HepG2 (cell line): ENCODE data around the gene PTPRO. TPM values are rescaled to one million over a fixed set of nuclear protein-coding genes. Genes with fewer than 3 reads are reported as not detected.
A peak's percentile ranks its signal among the peaks of the same experiment; 100 is the strongest.

Experiments used
- EP300 ChIP-seq, 3 experiments: sonication (generic) in 1 of 3; formaldehyde crosslinking in 1 of 3; IDR thresholded peaks; 2 replicates each; pipeline versions ENCODE4 v1.5.1 to v1.6.1; 2011 to 2020; ENCODE audit warnings: low read depth in 2 of 3, low read length in 2 of 3, borderline replicate concordance in 1 of 3, improper control_type of control experiment in 1 of 3, mild to moderate bottlenecking in 1 of 3, missing genetic modification reagents in 1 of 3, moderate library complexity in 1 of 3
- ERF ChIP-seq: IDR thresholded peaks from 2 replicates; pipeline ENCODE4 v1.6.1; 2018; ENCODE audit warnings: missing biosample characterization, missing genetic modification reagents
- FOXJ3 ChIP-seq: sonication (generic); formaldehyde crosslinking; IDR thresholded peaks from 2 replicates; pipeline ENCODE4 v1.4.0; 2020; ENCODE audit warnings: missing genetic modification reagents, mild to moderate bottlenecking, borderline replicate concordance
- KDM5A ChIP-seq: fragments of 200-600 bp; sonication (generic); IDR thresholded peaks from 2 replicates; pipeline ENCODE4 v1.7.0; 2018; ENCODE audit warnings: antibody characterized with exemption, mild to moderate bottlenecking, low read length, borderline replicate concordance
- KDM6A ChIP-seq: IDR thresholded peaks from 2 replicates; pipeline ENCODE4 v1.6.1; 2016; ENCODE audit warnings: low read depth
- SOX5 ChIP-seq: IDR thresholded peaks from 2 replicates; pipeline ENCODE4 v1.6.1; 2016; ENCODE audit warnings: borderline replicate concordance
- ZBTB7B ChIP-seq: sonication (generic); formaldehyde crosslinking; IDR thresholded peaks from 2 replicates; pipeline ENCODE4 v1.4.0; 2020; ENCODE audit warnings: missing genetic modification reagents
- ZNF264 ChIP-seq: sonication (generic); formaldehyde crosslinking; IDR thresholded peaks from 2 replicates; pipeline ENCODE4 v1.4.0; 2020; ENCODE audit warnings: missing genetic modification reagents
- ZNF543 ChIP-seq: sonication (generic); formaldehyde crosslinking; IDR thresholded peaks from 2 replicates; pipeline ENCODE4 v1.4.0; 2020; ENCODE audit warnings: mild to moderate bottlenecking, missing genetic modification reagents
- ZNF547 ChIP-seq: sonication (generic); formaldehyde crosslinking; IDR thresholded peaks from 2 replicates; pipeline ENCODE4 v1.5.1; 2020; ENCODE audit warnings: mild to moderate bottlenecking, missing genetic modification reagents
- polyA plus RNA-seq, 8 experiments: library from polyadenylated mRNA; depleted of rRNA in 3 of 8; stranded (reverse) in 7 of 8; unstranded in 1 of 8; fragments of >200 nt; fragmentation: Illumina TruSeq in 4 of 8; extraction: Trizol in 4 of 8; gene quantifications; 2 replicates each; pipeline versions ENCODE4 v1.2.1 to v1.2.3, GENCODE V29; 2011 to 2016; ENCODE audit warnings: low read depth in 4 of 8, missing spikeins in 1 of 8, mixed read lengths in 1 of 8; ENCODE audit not compliant: insufficient read depth in 1 of 8
- total RNA-seq, 5 experiments: library from RNA; depleted of rRNA; stranded (reverse); fragments of >200 nt; fragmentation: Illumina TruSeq; extraction: Trizol; gene quantifications; 2 replicates each; pipeline ENCODE4 v1.2.3, GENCODE V29; 2016; ENCODE audit warnings: low read depth in 1 of 5
- TF ChIP-seq, protein P1 (sequence below): IDR thresholded peaks from 2 replicates; pipeline ENCODE4 v1.6.1; 2016; ENCODE audit warnings: missing genetic modification reagents, missing compliant biosample characterization
- TF ChIP-seq, protein P2 (sequence below): IDR thresholded peaks from 2 replicates; pipeline ENCODE4 v1.4.0; 2020; ENCODE audit warnings: mild to moderate bottlenecking, missing genetic modification reagents
- TF ChIP-seq, protein P3 (sequence below): sonication (generic); formaldehyde crosslinking; IDR thresholded peaks from 2 replicates; pipeline ENCODE4 v1.4.0; 2020; ENCODE audit warnings: missing genetic modification reagents
- TF ChIP-seq, protein P4 (sequence below): IDR thresholded peaks from 2 replicates; pipeline ENCODE4 v1.6.1; 2016; ENCODE audit warnings: low read depth
- TF ChIP-seq, protein P5 (sequence below): fragments of 450-650 bp; IDR thresholded peaks from 2 replicates; pipeline ENCODE4 v1.6.1; 2016

PTPRO gene
- total and polyA plus RNA-seq, 2 of the 13 experiments (the other 11 are each of a cell fraction or from before 2014, with no cell fraction given): 0.04 TPM; not detected in 1

DNA sequence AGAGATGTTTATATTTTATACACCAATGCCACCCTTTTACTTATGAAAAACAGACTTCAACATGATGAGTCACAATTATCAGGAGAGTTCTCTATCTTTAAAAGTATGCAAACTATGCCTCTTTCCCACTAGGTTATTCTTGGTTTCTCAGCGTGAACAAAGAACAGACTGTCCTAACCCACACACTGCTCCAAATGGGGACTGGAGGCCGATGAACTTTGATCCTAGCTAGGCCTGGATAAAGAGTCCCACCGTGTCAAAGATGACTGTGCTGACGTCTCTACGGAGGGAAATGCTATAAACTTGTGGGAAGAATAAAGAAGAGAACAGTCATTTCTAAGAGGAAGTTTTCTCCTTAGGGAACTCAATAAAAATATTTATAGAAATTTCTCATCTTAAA, 306.8 kb downstream of the PTPRO start (continued):
- TF ChIP-seq ZBTB7B (CRISPR knock-in tag) (peak; percentile 39; the same call in 1 of the 2 replicates), ERF (CRISPR knock-in tag) (peak; percentile 54; the same call in 1 of the 2 replicates), ZNF547 (no peak), SOX5 (CRISPR knock-in tag) (peak; percentile 69; the same call in 1 of the 2 replicates), ZNF264 (peak; percentile 77; the same call in 1 of the 2 replicates), FOXJ3 (CRISPR knock-in tag) (peak; percentile 65; the same call in 1 of the 2 replicates), EP300 (IDR thresholded peaks at IDR 0.05; ENCODE audit: low read depth in 2 of 2, low read length in 2 of 2) (peak; percentile 53 to 90; a peak in 2 of 4 replicates), EP300 (CRISPR knock-in tag; IDR thresholded peaks at IDR 0.05; ENCODE audit: borderline replicate concordance) (peak; percentile 76; the same call in 1 of the 2 replicates), KDM5A (peak; percentile 30; the same call in 1 of the 2 replicates), KDM6A (CRISPR knock-in tag) (peak; percentile 60; the same call in 1 of the 2 replicates), ZNF543 (no peak)
- TF ChIP-seq, protein P1, sequence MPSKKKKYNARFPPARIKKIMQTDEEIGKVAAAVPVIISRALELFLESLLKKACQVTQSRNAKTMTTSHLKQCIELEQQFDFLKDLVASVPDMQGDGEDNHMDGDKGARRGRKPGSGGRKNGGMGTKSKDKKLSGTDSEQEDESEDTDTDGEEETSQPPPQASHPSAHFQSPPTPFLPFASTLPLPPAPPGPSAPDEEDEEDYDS (CRISPR knock-in tag): peak; percentile 60; the same call in 1 of the 2 replicates
- TF ChIP-seq, protein P2, sequence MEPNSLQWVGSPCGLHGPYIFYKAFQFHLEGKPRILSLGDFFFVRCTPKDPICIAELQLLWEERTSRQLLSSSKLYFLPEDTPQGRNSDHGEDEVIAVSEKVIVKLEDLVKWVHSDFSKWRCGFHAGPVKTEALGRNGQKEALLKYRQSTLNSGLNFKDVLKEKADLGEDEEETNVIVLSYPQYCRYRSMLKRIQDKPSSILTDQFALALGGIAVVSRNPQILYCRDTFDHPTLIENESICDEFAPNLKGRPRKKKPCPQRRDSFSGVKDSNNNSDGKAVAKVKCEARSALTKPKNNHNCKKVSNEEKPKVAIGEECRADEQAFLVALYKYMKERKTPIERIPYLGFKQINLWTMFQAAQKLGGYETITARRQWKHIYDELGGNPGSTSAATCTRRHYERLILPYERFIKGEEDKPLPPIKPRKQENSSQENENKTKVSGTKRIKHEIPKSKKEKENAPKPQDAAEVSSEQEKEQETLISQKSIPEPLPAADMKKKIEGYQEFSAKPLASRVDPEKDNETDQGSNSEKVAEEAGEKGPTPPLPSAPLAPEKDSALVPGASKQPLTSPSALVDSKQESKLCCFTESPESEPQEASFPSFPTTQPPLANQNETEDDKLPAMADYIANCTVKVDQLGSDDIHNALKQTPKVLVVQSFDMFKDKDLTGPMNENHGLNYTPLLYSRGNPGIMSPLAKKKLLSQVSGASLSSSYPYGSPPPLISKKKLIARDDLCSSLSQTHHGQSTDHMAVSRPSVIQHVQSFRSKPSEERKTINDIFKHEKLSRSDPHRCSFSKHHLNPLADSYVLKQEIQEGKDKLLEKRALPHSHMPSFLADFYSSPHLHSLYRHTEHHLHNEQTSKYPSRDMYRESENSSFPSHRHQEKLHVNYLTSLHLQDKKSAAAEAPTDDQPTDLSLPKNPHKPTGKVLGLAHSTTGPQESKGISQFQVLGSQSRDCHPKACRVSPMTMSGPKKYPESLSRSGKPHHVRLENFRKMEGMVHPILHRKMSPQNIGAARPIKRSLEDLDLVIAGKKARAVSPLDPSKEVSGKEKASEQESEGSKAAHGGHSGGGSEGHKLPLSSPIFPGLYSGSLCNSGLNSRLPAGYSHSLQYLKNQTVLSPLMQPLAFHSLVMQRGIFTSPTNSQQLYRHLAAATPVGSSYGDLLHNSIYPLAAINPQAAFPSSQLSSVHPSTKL (CRISPR knock-in tag): peak; percentile 93
- TF ChIP-seq, protein P3, sequence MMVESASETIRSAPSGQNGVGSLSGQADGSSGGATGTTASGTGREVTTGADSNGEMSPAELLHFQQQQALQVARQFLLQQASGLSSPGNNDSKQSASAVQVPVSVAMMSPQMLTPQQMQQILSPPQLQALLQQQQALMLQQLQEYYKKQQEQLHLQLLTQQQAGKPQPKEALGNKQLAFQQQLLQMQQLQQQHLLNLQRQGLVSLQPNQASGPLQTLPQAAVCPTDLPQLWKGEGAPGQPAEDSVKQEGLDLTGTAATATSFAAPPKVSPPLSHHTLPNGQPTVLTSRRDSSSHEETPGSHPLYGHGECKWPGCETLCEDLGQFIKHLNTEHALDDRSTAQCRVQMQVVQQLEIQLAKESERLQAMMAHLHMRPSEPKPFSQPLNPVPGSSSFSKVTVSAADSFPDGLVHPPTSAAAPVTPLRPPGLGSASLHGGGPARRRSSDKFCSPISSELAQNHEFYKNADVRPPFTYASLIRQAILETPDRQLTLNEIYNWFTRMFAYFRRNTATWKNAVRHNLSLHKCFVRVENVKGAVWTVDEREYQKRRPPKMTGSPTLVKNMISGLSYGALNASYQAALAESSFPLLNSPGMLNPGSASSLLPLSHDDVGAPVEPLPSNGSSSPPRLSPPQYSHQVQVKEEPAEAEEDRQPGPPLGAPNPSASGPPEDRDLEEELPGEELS: peak; percentile 74
- TF ChIP-seq, protein P4, sequence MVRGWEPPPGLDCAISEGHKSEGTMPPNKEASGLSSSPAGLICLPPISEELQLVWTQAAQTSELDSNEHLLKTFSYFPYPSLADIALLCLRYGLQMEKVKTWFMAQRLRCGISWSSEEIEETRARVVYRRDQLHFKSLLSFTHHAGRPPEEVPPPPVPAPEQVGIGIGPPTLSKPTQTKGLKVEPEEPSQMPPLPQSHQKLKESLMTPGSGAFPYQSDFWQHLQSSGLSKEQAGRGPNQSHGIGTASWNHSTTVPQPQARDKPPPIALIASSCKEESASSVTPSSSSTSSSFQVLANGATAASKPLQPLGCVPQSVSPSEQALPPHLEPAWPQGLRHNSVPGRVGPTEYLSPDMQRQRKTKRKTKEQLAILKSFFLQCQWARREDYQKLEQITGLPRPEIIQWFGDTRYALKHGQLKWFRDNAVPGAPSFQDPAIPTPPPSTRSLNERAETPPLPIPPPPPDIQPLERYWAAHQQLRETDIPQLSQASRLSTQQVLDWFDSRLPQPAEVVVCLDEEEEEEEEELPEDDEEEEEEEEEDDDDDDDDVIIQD: peak; percentile 97
- TF ChIP-seq, protein P5, sequence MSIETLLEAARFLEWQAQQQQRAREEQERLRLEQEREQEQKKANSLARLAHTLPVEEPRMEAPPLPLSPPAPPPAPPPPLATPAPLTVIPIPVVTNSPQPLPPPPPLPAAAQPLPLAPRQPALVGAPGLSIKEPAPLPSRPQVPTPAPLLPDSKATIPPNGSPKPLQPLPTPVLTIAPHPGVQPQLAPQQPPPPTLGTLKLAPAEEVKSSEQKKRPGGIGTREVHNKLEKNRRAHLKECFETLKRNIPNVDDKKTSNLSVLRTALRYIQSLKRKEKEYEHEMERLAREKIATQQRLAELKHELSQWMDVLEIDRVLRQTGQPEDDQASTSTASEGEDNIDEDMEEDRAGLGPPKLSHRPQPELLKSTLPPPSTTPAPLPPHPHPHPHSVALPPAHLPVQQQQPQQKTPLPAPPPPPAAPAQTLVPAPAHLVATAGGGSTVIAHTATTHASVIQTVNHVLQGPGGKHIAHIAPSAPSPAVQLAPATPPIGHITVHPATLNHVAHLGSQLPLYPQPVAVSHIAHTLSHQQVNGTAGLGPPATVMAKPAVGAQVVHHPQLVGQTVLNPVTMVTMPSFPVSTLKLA: no peak
